ENCODE measurements around the gene DDX27. TPM values are rescaled to one million over a fixed set of nuclear protein-coding genes. Genes with fewer than 3 reads are reported as not detected.

The DDX27 gene
- total and polyA plus RNA-seq, 9 of the 15 experiments (the other 6 are each of a cell fraction or from before 2014, with no cell fraction given) = 17.9 to 79.3 (median 57.0) TPM

- no peak for ATAC-seq
- Histone ChIP-seq H4K20me1 (replicated peaks; ENCODE audit: control insufficient read depth, insufficient read depth, low read length) (peaks cover 94% of the 10 kb centered on the region), H3K79me2 (ENCODE audit: control insufficient read depth, insufficient read depth, low read length) (peaks cover 92% of the 10 kb centered on the region), H3K4me1 (replicated peaks in 1 of 2; ENCODE audit: control insufficient read depth in 2 of 2, insufficient read depth in 2 of 2, low read length in 2 of 2) (peaks cover 7 to 47% of the 10 kb centered on the region in 2 experiments), H3K9me1 (ENCODE audit: control insufficient read depth, insufficient read depth, low read length) (peaks cover 21% of the 10 kb centered on the region), H3K27ac (ENCODE audit: extremely low read depth, low read depth, low read length) (peak overlapping the region; percentile 66; the same call in 1 of the 3 replicates), H3K4me2 (ENCODE audit: insufficient read depth, low read length) (peak overlapping the region; percentile 50; the same call in 1 of the 2 replicates), H3K36me3 (ENCODE audit: control insufficient read depth, insufficient read depth, low read length) (peaks cover 100% of the 10 kb centered on the region), H3K4me3 (peak overlapping the region; percentile 93; the same call in 1 of the 2 replicates), H3K27me3 (ENCODE audit: control insufficient read depth in 2 of 2, insufficient read depth in 2 of 2, low read length in 2 of 2) (no peaks in the 10 kb centered on the region), H2AFZ (ENCODE audit: low read depth, low read length) (no peak overlapping the region), H3K9ac (ENCODE audit: insufficient read depth in 1 of 2, low read depth in 2 of 2, low read length in 2 of 2) (peak overlapping the region; percentile 35 to 38; a peak in 2 of 4 replicates), H3K9me3 (replicated peaks; ENCODE audit: control insufficient read depth, insufficient read depth, low read depth, low read length) (peaks cover 2% of the 10 kb centered on the region; the same call in 1 of the 2 replicates)
- POLR2A ChIA-PET = interaction anchor here (0.6 kb wide), 1 partner anchor 31 kb away, joined by 3 read pairs; no protein-coding TSS in a partner anchor
- FAIRE-seq = no peak
- intact Hi-C loops (cut with micrococcal nuclease) (no loop called here), in situ Hi-C loops (cut with MboI) (no loop called here)
- BruUV-seq (replicated peaks) = no TSS peak
- WGBS (ENCODE audit: insufficient coverage, low coverage, missing lambda C conversion rate) = 36% methylated on average over 5 of the region's 5 CpGs
- CTCF ChIA-PET (ENCODE audit: low intra/inter-chr PET ratio) = interaction anchor here (0.7 kb wide), 1 partner anchor 1994 kb away, joined by 4 read pairs; no protein-coding TSS in a partner anchor
- TF ChIP-seq RAD21 (CRISPR knock-in tag; conservative IDR thresholded peaks at IDR 0.05 in 1 of 2, IDR thresholded peaks at IDR 0.05 in 1 of 2) (no peak), POLR2AphosphoS5 (IDR thresholded peaks at IDR 0.05; ENCODE audit: control insufficient read depth, insufficient read depth, low read depth, low read length) (peak; percentile 61), ZNF217 (CRISPR knock-in tag; IDR thresholded peaks at IDR 0.05) (no peak), RBM39 (optimal IDR thresholded peaks at IDR 0.05; ENCODE audit: low read depth, low read length) (peak; percentile 23), NCOR1 (IDR thresholded peaks at IDR 0.05) (no peak), DDX20 (tag; IDR thresholded peaks at IDR 0.05; ENCODE audit: low read depth) (no peak), FOXP1 (CRISPR knock-in tag; IDR thresholded peaks at IDR 0.05) (no peak), ZBTB5 (IDR thresholded peaks at IDR 0.05) (no peak), EZH2 (IDR thresholded peaks at IDR 0.05; ENCODE audit: borderline replicate concordance, low read depth, low read length) (no peak), ATF2 (CRISPR knock-in tag; IDR thresholded peaks at IDR 0.05) (no peak), ZNF436 (CRISPR knock-in tag; IDR thresholded peaks at IDR 0.05) (no peak), IFI16 (CRISPR knock-in tag; IDR thresholded peaks at IDR 0.05) (no peak)
- no peak for DNase-seq (ENCODE audit: extremely low read depth in 1 of 4, low spot score in 3 of 4)
Measured at GRCh38 chr20:49284818-49285217, 65.6 kb downstream of the DDX27 start.
